Loucy (cell line): ENCODE measurements around the gene AKAP6.

Experiments used
- H2AFZ ChIP-seq: fragments of 200-600 bp; sonication (generic); 2 replicates; pipeline ENCODE4 v1.6.0; 2016; ENCODE audit warnings: antibody characterized with exemption, mild to moderate bottlenecking, low read length, moderate library complexity
- H3F3A ChIP-seq: fragments of 200-600 bp; 2 replicates; pipeline ENCODE4 v1.6.0; 2016; ENCODE audit warnings: antibody characterized with exemption, low read depth, mild to moderate bottlenecking
- H3K27me3 ChIP-seq: fragments of 200-600 bp; sonication (generic); 2 replicates; pipeline ENCODE4 v1.6.1; 2014; ENCODE audit warnings: low read length, mild to moderate bottlenecking; ENCODE audit not compliant: insufficient read depth, poor library complexity, severe bottlenecking
- H3K36me3 ChIP-seq: fragments of 200-600 bp; sonication (generic); 2 replicates; pipeline ENCODE4 v1.6.1; 2016; ENCODE audit warnings: low read length; ENCODE audit not compliant: insufficient read depth
- H3K4me1 ChIP-seq: fragments of 200-600 bp; sonication (generic); 2 replicates; pipeline ENCODE4 v1.5.1; 2014; ENCODE audit warnings: low read length, mild to moderate bottlenecking; ENCODE audit not compliant: insufficient read depth, poor library complexity, severe bottlenecking
- H3K4me2 ChIP-seq: fragments of 200-600 bp; sonication (generic); 2 replicates; pipeline ENCODE4 v1.6.0; 2014; ENCODE audit warnings: antibody characterized with exemption, low read length, low read depth, mild to moderate bottlenecking; ENCODE audit not compliant: poor library complexity, severe bottlenecking
- H3K4me3 ChIP-seq: fragments of 200-600 bp; sonication (generic); 2 replicates; pipeline ENCODE4 v1.5.1; 2014; ENCODE audit warnings: low read length, mild to moderate bottlenecking, mixed read lengths; ENCODE audit not compliant: poor library complexity, severe bottlenecking
- H3K79me2 ChIP-seq: fragments of 200-600 bp; sonication (generic); 2 replicates; pipeline ENCODE4 v1.6.1; 2014; ENCODE audit warnings: low read length; ENCODE audit not compliant: insufficient read depth
- H3K9ac ChIP-seq: fragments of 200-600 bp; sonication (generic); 2 replicates; pipeline ENCODE4 v1.6.0; 2014; ENCODE audit warnings: mild to moderate bottlenecking, low read depth, low read length, moderate library complexity; ENCODE audit not compliant: poor library complexity, severe bottlenecking
- H3K9me2 ChIP-seq: fragments of 200-600 bp; sonication (generic); replicated peaks from 2 replicates; pipeline ENCODE4 v1.6.1; 2016; ENCODE audit warnings: low read depth, low read length, mixed read lengths
- H3K9me3 ChIP-seq: fragments of 200-600 bp; sonication (generic); 2 replicates; pipeline ENCODE4 v1.6.1; 2014; ENCODE audit warnings: mild to moderate bottlenecking, antibody characterized with exemption, low read length, low read depth; ENCODE audit not compliant: insufficient read depth
- H4K20me1 ChIP-seq: fragments of 200-600 bp; sonication (generic); 2 replicates; pipeline ENCODE4 v1.6.0; 2014; ENCODE audit warnings: antibody characterized with exemption, low read length, mild to moderate bottlenecking; ENCODE audit not compliant: insufficient read depth, poor library complexity, severe bottlenecking
- EZH2phosphoT487 ChIP-seq: fragments of 200-600 bp; IDR thresholded peaks from 2 replicates; pipeline ENCODE4 v1.6.1; 2018; ENCODE audit warnings: antibody characterized with exemption, mild to moderate bottlenecking, moderate library complexity, borderline replicate concordance
- TF ChIP-seq, protein P1 (sequence below): fragments of 200-600 bp; sonication (generic); conservative IDR thresholded peaks from 2 replicates; pipeline ENCODE4 v1.5.1; 2014; ENCODE audit warnings: mild to moderate bottlenecking, antibody characterized with exemption, low read length

The AKAP6 gene

DNA sequence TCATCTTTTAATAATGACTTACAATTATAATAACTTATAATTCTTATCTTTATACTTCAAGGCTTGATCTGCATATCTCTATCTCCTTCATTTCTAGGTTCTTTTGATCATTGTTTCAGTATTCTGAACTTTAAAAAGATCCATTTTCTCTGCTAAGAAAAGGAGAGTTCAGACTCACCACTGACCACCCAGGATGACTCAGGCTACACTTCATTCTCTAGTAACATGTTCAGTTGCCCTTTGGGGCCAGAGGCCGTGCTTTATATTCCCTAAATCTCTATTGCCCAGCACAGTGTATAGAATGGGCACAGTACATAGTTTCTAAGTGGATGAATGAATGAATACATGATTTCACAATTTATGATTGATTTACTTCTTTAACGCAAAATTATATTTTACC, 268.7 kb downstream of the AKAP6 start:
- Histone ChIP-seq H3K9me2 (no peaks in the 10 kb centered on the region), H3K4me3 (no peak overlapping the region), H3K4me2 (no peak overlapping the region), H3F3A (no peaks in the 10 kb centered on the region), H3K79me2 (no peaks in the 10 kb centered on the region), H4K20me1 (no peaks in the 10 kb centered on the region), H3K9ac (no peak overlapping the region), H3K9me3 (no peaks in the 10 kb centered on the region), H2AFZ (no peak overlapping the region), H3K4me1 (no peaks in the 10 kb centered on the region), H3K27me3 (no peaks in the 10 kb centered on the region), H3K36me3 (no peaks in the 10 kb centered on the region)
- TF ChIP-seq EZH2phosphoT487, result no peak
- TF ChIP-seq, protein P1, sequence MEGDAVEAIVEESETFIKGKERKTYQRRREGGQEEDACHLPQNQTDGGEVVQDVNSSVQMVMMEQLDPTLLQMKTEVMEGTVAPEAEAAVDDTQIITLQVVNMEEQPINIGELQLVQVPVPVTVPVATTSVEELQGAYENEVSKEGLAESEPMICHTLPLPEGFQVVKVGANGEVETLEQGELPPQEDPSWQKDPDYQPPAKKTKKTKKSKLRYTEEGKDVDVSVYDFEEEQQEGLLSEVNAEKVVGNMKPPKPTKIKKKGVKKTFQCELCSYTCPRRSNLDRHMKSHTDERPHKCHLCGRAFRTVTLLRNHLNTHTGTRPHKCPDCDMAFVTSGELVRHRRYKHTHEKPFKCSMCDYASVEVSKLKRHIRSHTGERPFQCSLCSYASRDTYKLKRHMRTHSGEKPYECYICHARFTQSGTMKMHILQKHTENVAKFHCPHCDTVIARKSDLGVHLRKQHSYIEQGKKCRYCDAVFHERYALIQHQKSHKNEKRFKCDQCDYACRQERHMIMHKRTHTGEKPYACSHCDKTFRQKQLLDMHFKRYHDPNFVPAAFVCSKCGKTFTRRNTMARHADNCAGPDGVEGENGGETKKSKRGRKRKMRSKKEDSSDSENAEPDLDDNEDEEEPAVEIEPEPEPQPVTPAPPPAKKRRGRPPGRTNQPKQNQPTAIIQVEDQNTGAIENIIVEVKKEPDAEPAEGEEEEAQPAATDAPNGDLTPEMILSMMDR, result no peak

DNA sequence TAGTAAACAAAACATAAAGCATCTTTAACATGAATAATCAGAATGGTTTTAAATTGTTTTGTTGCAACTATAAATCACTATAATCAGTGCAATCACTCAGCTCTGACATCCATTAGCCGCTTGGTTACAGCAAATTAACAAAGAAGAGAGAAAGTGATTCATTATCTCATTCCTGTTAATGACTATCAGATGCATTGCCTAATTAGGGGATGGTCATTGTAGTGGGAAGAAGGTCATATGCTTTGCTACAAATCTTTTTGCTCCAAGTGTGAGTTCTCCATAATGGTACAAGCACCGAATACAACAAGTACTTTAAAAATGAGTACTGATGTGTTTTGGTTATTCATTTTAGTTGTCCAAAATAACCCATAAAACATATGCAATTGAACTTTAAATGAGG, 272.0 kb downstream of the AKAP6 start:
- H3K4me3 ChIP-seq, result no peak overlapping the region
- H3K4me2 ChIP-seq, result no peak overlapping the region
- H3K27me3 ChIP-seq, result no peaks in the 10 kb centered on the region
- TF ChIP-seq EZH2phosphoT487, result no peak
- TF ChIP-seq, protein P1, result no peak
- no peaks in the 10 kb centered on the region for H3K9me2 ChIP-seq
- H3K4me1 ChIP-seq, result no peaks in the 10 kb centered on the region
- no peak overlapping the region for H2AFZ ChIP-seq
- H3K79me2 ChIP-seq, result no peaks in the 10 kb centered on the region
- H4K20me1 ChIP-seq, result no peaks in the 10 kb centered on the region
- no peaks in the 10 kb centered on the region for H3K36me3 ChIP-seq
- no peaks in the 10 kb centered on the region for H3F3A ChIP-seq
- no peaks in the 10 kb centered on the region for H3K9me3 ChIP-seq
- H3K9ac ChIP-seq, result no peak overlapping the region

DNA sequence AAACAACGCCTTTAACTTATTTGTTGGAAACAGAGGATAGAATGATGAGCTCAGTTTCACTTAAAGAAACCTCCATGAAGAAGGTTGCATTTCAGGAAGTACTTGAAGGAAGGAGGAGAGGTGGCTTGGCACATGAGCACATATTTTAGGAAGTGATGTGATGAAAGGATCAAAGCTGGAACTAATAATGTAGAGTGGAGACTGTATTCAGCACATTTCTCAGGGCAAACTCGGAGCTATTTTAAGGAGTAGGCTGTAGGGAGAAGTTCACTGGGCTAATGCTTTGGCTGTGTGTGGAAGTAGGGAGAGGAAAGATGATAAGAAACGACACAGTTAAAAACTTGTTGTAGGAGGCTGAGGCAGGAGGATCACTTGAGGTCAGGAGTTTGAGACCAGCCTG, 272.8 kb downstream of the AKAP6 start:
- no peaks in the 10 kb centered on the region for H3K79me2 ChIP-seq
- H3K4me2 ChIP-seq, result no peak overlapping the region
- H4K20me1 ChIP-seq, result no peaks in the 10 kb centered on the region
- no peak for TF ChIP-seq EZH2phosphoT487
- TF ChIP-seq, protein P1, result no peak
- H3F3A ChIP-seq, result no peaks in the 10 kb centered on the region
- no peak overlapping the region for H3K4me3 ChIP-seq
- H3K27me3 ChIP-seq, result no peaks in the 10 kb centered on the region
- H3K9me2 ChIP-seq, result no peaks in the 10 kb centered on the region
- no peaks in the 10 kb centered on the region for H3K9me3 ChIP-seq
- no peak overlapping the region for H2AFZ ChIP-seq
- no peaks in the 10 kb centered on the region for H3K36me3 ChIP-seq
- H3K4me1 ChIP-seq, result no peaks in the 10 kb centered on the region
- H3K9ac ChIP-seq, result no peak overlapping the region
